ENCODE results near the gene POM121L2. TPM values are rescaled to one million over a fixed set of nuclear protein-coding genes. Genes with fewer than 3 reads are reported as not detected.

The POM121L2 gene
- total and polyA plus RNA-seq, 2 donors (not counting 3 experiments of a cell fraction or from before 2014, with no cell fraction given), result not detected

DNA sequence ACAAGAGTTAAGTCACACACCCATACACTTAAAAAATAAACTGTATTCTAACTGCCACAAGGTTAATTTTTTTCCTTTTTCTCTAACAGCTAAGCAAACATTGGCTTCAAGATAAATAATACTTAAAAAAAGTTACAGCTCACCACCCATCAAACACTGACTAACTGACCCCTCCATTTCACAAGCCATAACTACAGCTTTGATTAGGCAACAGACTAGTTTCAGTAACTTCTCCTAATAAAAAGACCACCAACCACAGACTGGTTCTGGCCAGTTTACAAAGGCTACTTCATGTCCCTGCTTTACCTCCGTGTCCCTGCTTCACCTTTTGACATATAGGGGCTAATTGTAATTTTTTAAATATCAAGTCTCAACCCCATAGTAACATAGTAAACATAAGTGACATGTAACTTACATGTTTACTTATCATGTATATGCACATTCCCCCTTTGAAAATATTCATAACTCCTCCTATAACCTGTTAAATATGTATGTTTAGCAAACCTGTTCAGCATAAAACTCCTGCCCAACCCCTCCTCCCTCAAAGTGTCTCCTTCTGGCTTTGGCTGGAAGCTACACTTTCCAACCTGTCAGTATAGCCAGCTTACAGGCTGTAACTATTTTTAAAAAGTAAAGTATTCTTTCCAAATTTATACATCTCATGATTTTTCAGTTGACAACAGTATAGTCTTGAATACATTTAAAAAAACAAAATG, 15.1 kb upstream of the POM121L2 start:
- H2AFZ ChIP-seq (ENCODE audit: low read depth, low read length), result no peak overlapping the region
- H3K9me3 ChIP-seq (replicated peaks; ENCODE audit: control insufficient read depth, insufficient read depth, low read length), result no peaks in the 10 kb centered on the region
- H3K36me3 ChIP-seq (ENCODE audit: control insufficient read depth in 2 of 2, extremely low read depth in 1 of 2, insufficient read depth in 2 of 2, low read length in 2 of 2), result no peaks in the 10 kb centered on the region
- no peak overlapping the region for H3K9ac ChIP-seq (replicated peaks; ENCODE audit: extremely low read depth, insufficient read depth, low read length)
- no peaks in the 10 kb centered on the region for H3K79me2 ChIP-seq (ENCODE audit: control insufficient read depth, insufficient read depth, low read length)
- no peaks in the 10 kb centered on the region for H3K9me1 ChIP-seq (replicated peaks; ENCODE audit: control insufficient read depth, extremely low read depth, insufficient read depth, low read length)
- peaks cover 1 to 2% of the 10 kb centered on the region in 2 experiments for H3K27me3 ChIP-seq (ENCODE audit: control insufficient read depth in 2 of 2, insufficient read depth in 2 of 2, low read length in 2 of 2)
- TF ChIP-seq GATA2 (IDR thresholded peaks at IDR 0.05; ENCODE audit: insufficient read depth, insufficient read length, low read depth, low read length) (no peak), POLR2A (IDR thresholded peaks at IDR 0.05; ENCODE audit: low read depth, low read length) (no peak), JUN (IDR thresholded peaks at IDR 0.05; ENCODE audit: borderline replicate concordance, insufficient read depth, insufficient read length, low read depth) (no peak), MYC (IDR thresholded peaks at IDR 0.05; ENCODE audit: low read depth, low read length) (no peak), FOS (IDR thresholded peaks at IDR 0.05; ENCODE audit: borderline replicate concordance, insufficient read depth, low read length) (no peak), EZH2 (IDR thresholded peaks at IDR 0.05; ENCODE audit: borderline replicate concordance, low read depth, low read length, severe bottlenecking) (no peak), MAX (IDR thresholded peaks at IDR 0.05; ENCODE audit: insufficient read depth, insufficient read length) (no peak), POLR2AphosphoS5 (IDR thresholded peaks at IDR 0.05; ENCODE audit: insufficient read depth, low read depth, low read length) (no peak)
- TF ChIP-seq, protein P1, sequence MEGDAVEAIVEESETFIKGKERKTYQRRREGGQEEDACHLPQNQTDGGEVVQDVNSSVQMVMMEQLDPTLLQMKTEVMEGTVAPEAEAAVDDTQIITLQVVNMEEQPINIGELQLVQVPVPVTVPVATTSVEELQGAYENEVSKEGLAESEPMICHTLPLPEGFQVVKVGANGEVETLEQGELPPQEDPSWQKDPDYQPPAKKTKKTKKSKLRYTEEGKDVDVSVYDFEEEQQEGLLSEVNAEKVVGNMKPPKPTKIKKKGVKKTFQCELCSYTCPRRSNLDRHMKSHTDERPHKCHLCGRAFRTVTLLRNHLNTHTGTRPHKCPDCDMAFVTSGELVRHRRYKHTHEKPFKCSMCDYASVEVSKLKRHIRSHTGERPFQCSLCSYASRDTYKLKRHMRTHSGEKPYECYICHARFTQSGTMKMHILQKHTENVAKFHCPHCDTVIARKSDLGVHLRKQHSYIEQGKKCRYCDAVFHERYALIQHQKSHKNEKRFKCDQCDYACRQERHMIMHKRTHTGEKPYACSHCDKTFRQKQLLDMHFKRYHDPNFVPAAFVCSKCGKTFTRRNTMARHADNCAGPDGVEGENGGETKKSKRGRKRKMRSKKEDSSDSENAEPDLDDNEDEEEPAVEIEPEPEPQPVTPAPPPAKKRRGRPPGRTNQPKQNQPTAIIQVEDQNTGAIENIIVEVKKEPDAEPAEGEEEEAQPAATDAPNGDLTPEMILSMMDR (IDR thresholded peaks at IDR 0.05; ENCODE audit: extremely low read depth in 1 of 2, insufficient read depth in 1 of 2, low read depth in 1 of 2, low read length in 2 of 2), result no peak
- H3K4me1 ChIP-seq (ENCODE audit: control insufficient read depth, extremely low read depth, insufficient read depth, low read length), result no peaks in the 10 kb centered on the region
- no peak overlapping the region for H3K27ac ChIP-seq (ENCODE audit: insufficient read depth, low read depth, low read length)
- no peaks in the 10 kb centered on the region for H4K20me1 ChIP-seq (replicated peaks; ENCODE audit: control insufficient read depth, extremely low read depth, insufficient read depth, low read length)
- no TSS peak for BruUV-seq (replicated peaks)
- H3K4me2 ChIP-seq (ENCODE audit: insufficient read depth, low read length), result no peak overlapping the region
- intact Hi-C loops (cut with micrococcal nuclease) (no loop called here), dilution Hi-C loops (cut with MboI; ENCODE audit: extremely low pct_ligation_motif_present, low sequenced_read_pairs) (no loop called here)
- ChIA-PET POLR2A (no interaction called here), CTCF (no interaction called here)
- no peak overlapping the region for H3K4me3 ChIP-seq (replicated peaks in 1 of 3; ENCODE audit: insufficient read depth in 1 of 3, low read depth in 1 of 3, low read length in 3 of 3)
- FAIRE-seq (no peak), DNase-seq (ENCODE audit: low read depth, low spot score) (no peak)
